Esophagus (tissue), 2 donors: ENCODE results near the gene OR51G2. TPM values are rescaled to one million over a fixed set of nuclear protein-coding genes. Genes with fewer than 3 reads are reported as not detected.
"Not testable (repeated sequence)": the region's sequence is repeated elsewhere in the genome, so short reads cannot be mapped to it uniquely, and the experiment has no call there.

Source experiments
- H3K27ac ChIP-seq, 2 donors: one replicate each; pipeline ENCODE4 v1.5.1; 2013; ENCODE audit warnings: low read depth in 2 of 2, mild to moderate bottlenecking in 2 of 2, inconsistent platforms in 1 of 2, low read length in 1 of 2, moderate library complexity in 1 of 2
- H3K27me3 ChIP-seq, 2 donors: one replicate each; pipeline ENCODE4 v1.6.1; 2013; ENCODE audit warnings: low read length in 2 of 2, control low read depth in 1 of 2, mild to moderate bottlenecking in 1 of 2; ENCODE audit not compliant: insufficient read depth in 2 of 2, control insufficient read depth in 1 of 2
- H3K36me3 ChIP-seq, 2 donors: one replicate each; pipeline ENCODE4 v1.6.1; 2013; ENCODE audit warnings: low read length in 1 of 2; ENCODE audit not compliant: control insufficient read depth in 2 of 2, insufficient read depth in 2 of 2
- H3K4me1 ChIP-seq, 2 donors: one replicate each; pipeline ENCODE4 v1.6.1; 2013; ENCODE audit warnings: low read length in 1 of 2; ENCODE audit not compliant: control insufficient read depth in 2 of 2, insufficient read depth in 2 of 2
- H3K4me3 ChIP-seq, 2 donors: one replicate each; pipeline ENCODE4 v1.5.1; 2013; ENCODE audit warnings: low read length in 2 of 2, mild to moderate bottlenecking in 2 of 2, low read depth in 1 of 2, moderate library complexity in 1 of 2
- H3K9me3 ChIP-seq, 2 donors: one replicate each; pipeline ENCODE4 v1.6.1; 2013; ENCODE audit warnings: mild to moderate bottlenecking in 2 of 2, low read depth in 1 of 2, low read length in 1 of 2, moderate library complexity in 1 of 2; ENCODE audit not compliant: control insufficient read depth in 2 of 2, insufficient read depth in 1 of 2
- WGBS, 2 donors: extraction: QIAGEN DNeasy Blood & Tissue Kit; methylation state at CpG; one replicate each; pipeline ENCODE4 v1.1.7; 2013; 5-methylcytosine and 5-hydroxymethylcytosine counted together
- polyA plus RNA-seq, 2 donors: library from polyadenylated mRNA; stranded (reverse); fragments of 200-250 nt; gene quantifications; one replicate each; pipeline ENCODE4 v1.2.3, GENCODE V29; 2013
- donor health status: healthy with polysubstance abuse.
- donor health status: Bipolar disorder and iron deficiency.

OR51G2 gene
- polyA plus RNA-seq = not detected

DNA sequence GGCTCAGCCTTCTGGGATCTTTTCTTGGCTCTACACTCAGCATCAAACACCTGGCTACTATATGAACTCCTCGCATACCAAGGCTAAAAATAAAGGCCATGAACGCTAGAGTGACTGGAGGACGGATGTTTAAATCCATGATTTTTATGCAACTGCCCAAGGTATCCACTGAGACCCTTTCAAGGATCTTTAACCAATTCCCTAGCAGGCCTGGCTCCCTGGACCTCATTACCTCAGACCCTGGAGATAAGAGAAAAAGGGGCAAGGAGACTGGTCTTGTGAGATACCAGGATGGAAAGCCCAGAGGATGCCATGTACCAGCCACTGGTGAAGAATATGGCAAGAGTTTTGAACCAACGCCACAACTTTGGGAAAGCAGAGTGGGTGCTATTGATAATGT lies at the start of gene OR51G2:
OR51G2 (minus strand) TSS at position 101 of the 400 bp plus-strand sequence. CDS start 3,687 bp downstream, outside the sequence.
- Histone ChIP-seq H3K36me3 (no peaks in the 10 kb centered on the region), H3K4me3 (no peak within 1 kb of the TSS), H3K4me1 (no peaks in the 10 kb centered on the region), H3K27ac (no peak within 1 kb of the TSS), H3K27me3 (no peaks in the 10 kb centered on the region), H3K9me3 (no peaks in the 10 kb centered on the region)
- 77 to 90% methylated on average over 4 of the region's 4 CpGs for WGBS, 2 donors

DNA sequence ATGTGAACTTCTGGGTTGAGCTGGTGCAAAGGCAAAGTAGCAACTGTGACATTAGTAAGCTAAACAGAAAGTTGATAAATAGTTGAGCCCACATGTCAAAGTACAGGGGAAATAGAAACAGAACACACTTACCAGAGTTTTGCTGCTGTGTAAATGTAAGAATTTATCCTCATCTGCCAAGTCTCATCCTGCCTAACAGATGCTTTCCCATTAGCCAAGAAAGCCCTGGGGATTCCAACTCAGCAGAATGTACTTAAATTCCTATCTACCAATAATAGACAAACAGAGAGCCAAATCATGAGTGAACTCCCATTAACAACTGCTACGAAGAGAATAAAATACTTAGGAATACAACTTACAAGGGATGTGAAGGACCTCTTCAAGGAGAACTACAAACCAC lies 43.7 kb upstream of the OR51G2 start:
- no peaks in the 10 kb centered on the region for H3K36me3 ChIP-seq
- no peaks in the 10 kb centered on the region for H3K27me3 ChIP-seq
- H3K9me3 ChIP-seq = no peaks in the 10 kb centered on the region
- H3K4me3 ChIP-seq = no peak overlapping the region
- H3K27ac ChIP-seq = no peak overlapping the region
- H3K4me1 ChIP-seq = no peaks in the 10 kb centered on the region
- 61 to 70% methylated on average over 1 of the region's 1 CpG for WGBS, 2 donors

- H3K27ac ChIP-seq = no peak overlapping the region
- 73 to 78% methylated on average over 3 of the region's 3 CpGs for WGBS, 2 donors
- no peaks in the 10 kb centered on the region for H3K4me1 ChIP-seq
- no peaks in the 10 kb centered on the region for H3K9me3 ChIP-seq
- H3K36me3 ChIP-seq = no peaks in the 10 kb centered on the region
- no peaks in the 10 kb centered on the region for H3K27me3 ChIP-seq
- H3K4me3 ChIP-seq = no peak overlapping the region
These were observed 41.7 kb upstream of the OR51G2 start for GRCh38 chr11:4960877-4961276.

DNA sequence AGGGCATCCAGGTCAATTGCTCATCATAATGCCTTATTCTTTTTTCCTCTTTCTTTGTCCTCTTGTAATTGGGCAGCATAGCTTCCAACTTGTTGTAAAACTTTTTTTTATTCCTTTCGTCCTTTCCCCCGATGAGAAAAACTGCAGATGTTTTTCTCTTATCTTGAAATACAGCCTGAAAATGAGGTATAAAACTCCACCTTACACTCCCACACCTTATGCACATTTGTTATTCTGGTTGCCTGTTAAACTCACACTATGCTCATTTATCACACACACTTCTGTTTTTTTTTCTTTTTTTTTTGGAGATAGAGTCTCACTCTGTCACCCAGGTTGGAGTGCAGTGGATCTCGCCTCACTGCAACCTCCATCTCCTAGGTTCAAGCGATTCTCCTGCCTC lies 38.2 kb upstream of the OR51G2 start:
- Histone ChIP-seq H3K27me3 (no peaks in the 10 kb centered on the region), H3K4me3 (no peak overlapping the region), H3K9me3 (no peaks in the 10 kb centered on the region), H3K4me1 (no peaks in the 10 kb centered on the region), H3K27ac (no peak overlapping the region), H3K36me3 (no peaks in the 10 kb centered on the region)
- WGBS, 2 donors = 73 to 85% methylated on average over 4 of the region's 4 CpGs

DNA sequence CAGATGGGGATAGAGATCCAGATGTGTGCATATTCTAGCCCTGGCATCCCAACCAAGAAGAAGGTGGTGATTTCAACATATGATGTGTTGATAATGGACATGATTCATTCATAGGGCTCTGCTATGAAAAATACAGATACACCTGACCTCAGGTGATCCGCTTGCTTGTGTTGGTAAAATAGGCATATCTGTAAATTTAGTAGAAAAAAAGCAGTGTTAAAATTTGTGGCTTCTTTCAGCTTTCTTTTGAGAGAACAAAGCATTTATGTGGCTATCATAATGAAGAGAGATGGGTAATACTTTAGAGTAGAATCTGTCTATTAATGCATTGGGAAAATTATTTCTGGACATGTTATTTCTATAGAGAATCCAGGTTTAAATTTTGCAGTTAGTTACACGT lies 36.5 kb upstream of the OR51G2 start, which contains the start of gene OR51A2:
OR51A2 (minus strand) TSS at position 101 of the 400 bp plus-strand sequence; CDS start at position 101, 0 bp downstream.
- H3K27ac ChIP-seq, H3K27me3 ChIP-seq, H3K4me1 ChIP-seq, H3K9me3 ChIP-seq, H3K4me3 ChIP-seq, H3K36me3 ChIP-seq: not testable (repeated sequence)
- WGBS, 2 donors = 59 to 71% methylated on average over 2 of the region's 2 CpGs

- no peak within 1 kb of the TSS for H3K4me3 ChIP-seq
- H3K27me3 ChIP-seq = no peaks in the 10 kb centered on the region
- no peaks in the 10 kb centered on the region for H3K4me1 ChIP-seq
- no peaks in the 10 kb centered on the region for H3K36me3 ChIP-seq
- H3K27ac ChIP-seq = no peak within 1 kb of the TSS
- no peaks in the 10 kb centered on the region for H3K9me3 ChIP-seq
These were observed 28.4 kb upstream of the OR51G2 start, which contains the start of gene OR51A4 for GRCh38 chr11:4947505-4947904. Gene OR51A4, minus strand, starts transcription at chr11:4947605. Its CDS starts 505 bp downstream, at chr11:4947100.

DNA sequence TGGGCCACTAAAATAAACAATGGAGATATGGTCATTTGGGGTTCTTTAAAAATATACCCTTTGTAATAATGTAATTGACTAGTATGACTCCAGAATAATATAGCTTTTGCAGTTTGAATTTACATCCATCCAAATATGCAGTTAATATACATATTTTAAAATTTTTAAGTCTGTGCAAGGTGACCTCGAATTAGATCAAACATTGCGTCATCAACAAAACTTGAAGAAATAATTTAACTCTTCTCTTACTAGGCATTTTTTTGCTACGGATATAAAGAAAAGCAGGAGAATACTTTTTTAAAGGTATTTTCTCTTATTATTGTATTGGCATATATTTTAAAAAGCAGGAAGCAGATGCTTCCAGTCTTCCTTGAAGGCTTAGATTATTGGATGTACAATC lies 17.6 kb upstream of the OR51G2 start:
- Histone ChIP-seq H3K27ac (no peak overlapping the region), H3K36me3 (no peaks in the 10 kb centered on the region), H3K4me1 (no peaks in the 10 kb centered on the region), H3K27me3 (no peaks in the 10 kb centered on the region), H3K4me3 (no peak overlapping the region), H3K9me3 (no peaks in the 10 kb centered on the region)
- WGBS, 2 donors = 69 to 76% methylated on average over 3 of the region's 3 CpGs

GRCh38 chr11:4932751-4933150 lies 13.6 kb upstream of the OR51G2 start:
- Histone ChIP-seq H3K4me3 (no peak overlapping the region), H3K27ac (no peak overlapping the region), H3K36me3 (no peaks in the 10 kb centered on the region), H3K27me3 (no peaks in the 10 kb centered on the region), H3K4me1 (no peaks in the 10 kb centered on the region), H3K9me3 (no peaks in the 10 kb centered on the region)
- WGBS, 2 donors = 70 to 72% methylated on average over 4 of the region's 4 CpGs

DNA sequence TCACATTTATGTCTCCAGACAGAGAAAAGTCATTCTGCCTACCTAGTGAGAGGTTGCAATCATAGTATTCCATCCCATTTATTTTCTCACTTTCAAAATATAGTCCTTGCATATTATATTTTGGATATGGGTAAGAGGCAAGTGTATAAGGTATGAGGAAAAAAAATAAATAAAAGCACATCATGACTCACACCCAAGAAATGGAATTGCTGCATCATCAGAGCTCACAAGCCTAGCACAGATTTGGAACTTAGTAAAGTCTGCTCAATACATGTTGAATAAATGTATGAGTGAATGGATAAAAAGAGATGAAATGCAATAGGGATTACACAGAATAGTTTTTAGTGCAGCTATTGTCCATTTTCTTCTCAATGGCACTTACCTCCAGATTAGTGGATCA lies 7.5 kb upstream of the OR51G2 start:
- no peak overlapping the region for H3K4me3 ChIP-seq
- H3K9me3 ChIP-seq = no peaks in the 10 kb centered on the region
- no peaks in the 10 kb centered on the region for H3K4me1 ChIP-seq
- no peaks in the 10 kb centered on the region for H3K27me3 ChIP-seq
- no peaks in the 10 kb centered on the region for H3K36me3 ChIP-seq
- H3K27ac ChIP-seq = no peak overlapping the region

- WGBS, 2 donors = 79 to 100% methylated on average over 1 of the region's 1 CpG
- Histone ChIP-seq H3K27ac (no peak within 1 kb of the TSS), H3K4me3 (no peak within 1 kb of the TSS), H3K27me3 (no peaks in the 10 kb centered on the region), H3K9me3 (no peaks in the 10 kb centered on the region), H3K36me3 (no peaks in the 10 kb centered on the region), H3K4me1 (no peaks in the 10 kb centered on the region)
These were observed 5.1 kb upstream of the OR51G2 start, which contains the start of gene OR51G1 for GRCh38 chr11:4924239-4924638. Gene OR51G1, minus strand, starts transcription at chr11:4924339. Its CDS starts 0 bp downstream, at chr11:4924339.
